ENCODE results near the gene PATJ.

DNA sequence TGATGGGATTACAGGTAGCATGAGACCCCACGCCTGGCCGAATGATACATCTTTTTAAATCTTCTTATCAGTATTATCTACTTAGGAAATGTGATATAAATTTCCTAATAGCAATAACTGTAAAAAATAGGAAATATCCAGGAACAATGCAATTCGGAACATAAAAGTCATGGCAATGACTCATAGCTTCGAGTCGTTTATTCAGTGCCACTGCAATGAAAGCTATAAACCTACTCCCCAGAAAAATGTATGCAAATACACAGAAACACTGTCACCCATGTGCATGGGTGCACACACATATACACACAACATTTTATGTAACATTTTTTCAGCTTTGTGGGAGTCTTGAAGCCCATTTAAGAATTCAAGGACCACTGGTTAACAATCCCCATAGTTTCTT lies 194.6 kb downstream of the PATJ start:
- TF ChIP-seq CTCF (IDR thresholded peaks at IDR 0.05 in 2 of 3, conservative IDR thresholded peaks at IDR 0.05 in 1 of 3; ENCODE audit: borderline replicate concordance in 1 of 3, insufficient read depth in 1 of 3, low read depth in 2 of 3, low read length in 2 of 3) (no peak), SRF (IDR thresholded peaks at IDR 0.05; ENCODE audit: low read depth) (no peak), EZH2 (IDR thresholded peaks at IDR 0.05) (no peak), POLR2A (IDR thresholded peaks at IDR 0.05; ENCODE audit: borderline replicate concordance, extremely low read depth, insufficient read depth, insufficient read length) (no peak)
